GM18517 (cell line): ENCODE measurements around the gene MEAK7.
A peak's percentile ranks its signal among the peaks of the same experiment; 100 is the strongest.

ENCODE experiments used
- ATAC-seq: cut with Tn5 transposase; IDR thresholded peaks from one replicate; pipeline ENCODE4 v1.9.1; 2021; ENCODE audit warnings: mild to moderate bottlenecking, moderate library complexity; ENCODE audit not compliant: unreplicated experiment

MEAK7 gene

DNA sequence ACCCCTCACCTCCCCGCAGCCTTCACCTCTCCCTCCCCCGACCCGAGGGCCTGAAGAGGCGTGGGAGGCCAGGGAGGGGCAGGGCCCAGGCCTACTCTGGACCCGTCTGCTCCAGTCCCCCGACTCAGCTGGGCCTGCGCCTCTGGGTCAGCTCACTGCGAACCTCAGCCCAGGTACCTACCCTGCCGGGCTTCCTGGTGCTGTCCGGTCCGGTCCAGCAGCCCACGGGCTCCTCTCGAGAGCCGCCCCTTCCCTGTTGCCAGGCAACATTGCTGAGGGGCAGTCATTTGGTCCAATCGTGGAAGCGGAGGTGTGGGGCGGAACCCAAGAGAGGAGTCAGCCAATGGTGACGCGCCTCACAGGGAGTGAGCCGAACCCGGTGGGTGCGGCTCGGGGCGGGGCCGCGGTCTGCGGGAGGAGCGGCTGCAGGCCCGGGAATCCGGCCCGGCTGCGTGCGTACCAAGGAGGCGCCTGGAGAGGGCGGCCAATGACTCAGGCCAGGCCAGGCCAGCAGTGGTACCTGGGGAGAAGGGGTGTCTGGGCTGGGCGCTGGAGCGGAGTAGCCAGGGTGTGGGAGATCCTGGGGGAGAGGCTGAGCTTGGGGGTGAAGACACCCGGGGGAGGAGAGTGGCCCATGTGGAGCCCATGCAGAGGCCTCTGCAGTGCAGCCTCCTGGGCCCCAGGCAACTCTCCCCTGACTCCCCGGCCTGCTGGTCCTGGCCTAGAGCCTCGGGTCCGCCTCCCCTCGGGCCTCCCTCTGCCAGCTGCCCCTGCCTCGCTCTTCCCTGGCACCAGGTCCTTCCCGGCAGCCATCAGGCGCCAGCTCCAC is at the start of gene MEAK7:
TSS of gene MEAK7 (minus strand) at position 240 of the 829 bp plus-strand sequence. CDS start 6,573 bp downstream, outside the sequence.
- peak; percentile 96 for ATAC-seq

DNA sequence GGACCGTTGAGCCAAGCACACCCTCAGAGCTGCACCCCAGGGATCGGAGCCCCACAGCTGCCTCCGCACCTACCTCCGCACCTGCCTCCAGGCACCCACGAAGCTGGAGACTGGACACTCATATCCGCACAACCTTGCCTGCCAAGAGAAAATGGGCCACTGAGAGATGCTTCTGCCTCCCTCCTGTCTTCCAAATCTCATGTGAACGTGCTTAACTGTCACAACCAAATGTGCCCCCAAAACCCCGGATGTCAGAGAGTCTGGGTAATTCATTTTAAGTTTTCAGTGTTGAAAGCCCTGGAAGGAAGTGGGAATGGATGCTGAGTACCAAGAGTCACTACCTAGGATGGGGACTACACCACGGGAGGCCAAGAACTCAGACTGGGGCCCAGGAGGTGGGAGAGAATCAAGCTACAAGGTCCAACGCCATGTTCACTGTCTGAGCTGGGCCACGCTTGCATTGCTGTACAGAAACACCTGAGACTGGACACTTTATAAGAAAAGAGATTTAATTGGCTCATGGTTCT is 49.5 kb upstream of the MEAK7 start:
- no peak for ATAC-seq

DNA sequence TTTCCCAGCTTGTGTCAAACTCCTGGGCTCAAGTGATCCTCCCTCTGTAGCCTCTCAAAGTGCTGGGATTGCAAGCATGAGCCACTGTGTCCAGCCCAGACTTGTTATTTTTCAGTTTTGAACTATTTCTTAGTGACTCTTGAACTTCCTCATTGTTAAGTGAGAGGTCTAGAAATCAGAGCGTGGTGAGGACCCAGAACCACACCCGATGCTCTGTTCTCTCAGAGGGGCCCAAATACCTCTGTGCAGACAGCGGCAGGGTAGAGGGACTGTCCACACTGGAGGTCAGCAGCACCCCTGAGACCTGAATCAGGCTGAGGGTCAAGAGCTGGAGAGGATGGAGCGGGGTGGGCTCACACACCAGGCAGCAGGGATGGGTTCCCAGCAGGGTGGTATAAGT is 47.7 kb upstream of the MEAK7 start:
- ATAC-seq = no peak

- no peak for ATAC-seq
These were observed 45.6 kb upstream of the MEAK7 start for GRCh38 chr16:84550096-84550495.

DNA sequence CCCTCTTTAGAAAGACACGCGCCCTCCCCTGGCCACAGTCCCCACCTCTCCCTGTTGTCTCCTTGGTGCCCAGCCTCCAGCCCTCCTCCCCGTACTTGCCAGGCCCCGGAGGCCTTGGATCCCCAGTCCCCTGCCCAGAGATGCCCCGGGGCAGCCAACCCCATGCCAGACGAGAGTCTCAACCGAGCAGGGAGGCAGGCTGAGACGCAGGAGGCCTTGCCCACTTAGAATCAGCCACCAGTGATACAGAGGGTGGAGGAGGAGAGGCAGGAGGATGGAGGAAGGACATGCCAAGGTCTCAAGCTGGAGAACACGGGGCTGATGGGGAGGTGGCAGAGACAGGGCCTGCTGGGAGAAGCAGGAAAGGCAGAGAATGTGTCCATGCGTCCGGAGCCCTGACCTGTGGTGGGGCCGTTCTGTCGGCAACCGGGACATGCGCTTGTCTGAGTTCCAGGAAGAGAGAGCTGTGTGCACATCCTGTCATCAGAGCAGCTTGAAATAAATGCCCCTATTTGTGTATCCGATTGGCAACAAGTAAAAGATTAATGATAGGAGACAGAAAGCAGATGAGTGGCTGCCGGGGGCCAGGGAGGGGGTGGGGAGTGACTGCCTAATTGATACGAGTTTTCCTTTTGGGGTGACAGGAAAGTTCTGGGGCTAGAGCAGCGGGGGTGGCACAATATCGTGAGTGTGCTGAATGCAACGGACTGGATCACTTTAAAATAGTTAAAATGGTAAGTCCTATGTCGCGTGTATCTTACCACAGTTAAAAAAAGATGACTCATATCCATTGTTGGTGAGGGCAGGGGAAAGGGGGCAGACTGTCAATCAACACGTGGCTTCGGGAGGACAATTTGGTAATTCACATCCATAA is 44.7 kb upstream of the MEAK7 start:
- no peak for ATAC-seq

- ATAC-seq = no peak
These were observed 44.0 kb upstream of the MEAK7 start for GRCh38 chr16:84548508-84548907.

GRCh38 chr16:84547546-84548061 is 43.1 kb upstream of the MEAK7 start:
- no peak for ATAC-seq

- no peak for ATAC-seq
These were observed 42.4 kb upstream of the MEAK7 start for GRCh38 chr16:84546669-84547545.

DNA sequence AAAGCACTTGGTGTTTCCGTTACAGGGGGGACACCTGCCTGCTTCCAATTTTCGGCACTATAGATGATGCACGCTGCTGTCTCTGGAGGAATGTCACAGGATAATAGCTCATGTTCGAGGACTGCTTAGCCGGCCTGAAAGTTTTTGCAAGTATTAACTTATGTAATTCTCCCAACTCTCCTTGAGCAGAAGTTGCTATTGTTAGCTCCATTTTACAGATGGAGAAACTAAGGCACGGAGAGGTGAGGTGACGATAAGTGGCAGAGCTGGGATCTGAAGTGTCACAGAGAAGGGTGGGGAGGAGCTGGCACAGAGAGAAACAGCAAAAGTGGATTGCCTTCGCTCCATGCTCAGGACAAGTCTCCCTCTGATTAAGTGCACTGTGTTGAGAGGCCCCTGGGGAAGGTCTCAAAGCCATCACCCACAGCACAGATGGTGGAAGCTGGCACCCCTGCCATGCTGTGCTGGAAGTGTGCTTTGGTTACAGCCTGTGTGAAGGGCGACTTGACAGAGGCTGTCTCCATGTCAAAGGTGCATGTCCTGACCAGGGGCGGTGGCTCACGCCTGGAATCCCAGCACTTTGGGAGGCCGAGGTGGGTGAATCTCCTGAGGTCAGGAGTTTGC is 40.8 kb upstream of the MEAK7 start:
- ATAC-seq = no peak

DNA sequence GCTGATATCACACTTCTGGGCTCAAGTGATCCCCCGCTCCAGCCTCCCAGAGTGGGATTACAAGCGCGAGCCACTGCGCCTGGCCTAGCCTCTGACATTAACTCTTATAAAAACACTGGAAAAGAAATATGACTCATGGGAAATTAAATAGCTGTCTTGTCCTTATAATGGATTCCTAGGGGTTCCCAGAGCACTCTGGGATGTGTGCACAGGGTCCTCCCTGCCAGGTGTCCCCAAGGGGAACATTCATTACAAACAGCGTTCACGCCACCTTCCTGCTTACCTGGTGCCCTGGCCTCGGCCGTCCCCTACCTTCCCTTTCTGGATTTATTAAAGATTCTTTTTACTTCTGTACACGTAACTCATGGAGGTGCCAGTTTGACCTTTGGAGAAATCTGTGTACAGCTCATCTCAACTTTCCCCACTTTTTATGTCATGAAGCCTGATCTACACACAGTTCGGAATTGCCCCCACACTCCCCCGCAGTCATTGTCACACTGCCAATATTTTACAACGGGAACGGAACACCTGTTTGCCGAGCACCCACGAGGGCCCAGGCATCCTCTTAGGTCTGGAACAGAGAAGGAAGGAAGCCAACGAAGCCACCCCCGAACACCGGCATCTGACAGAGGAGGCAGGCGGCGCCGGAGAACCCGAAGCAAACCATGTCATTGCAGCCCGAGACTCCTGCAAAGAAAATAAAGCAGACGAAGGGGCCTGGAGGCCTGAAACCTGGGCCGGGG is 39.7 kb upstream of the MEAK7 start:
- no peak for ATAC-seq

GRCh38 chr16:84543253-84543652 is 38.8 kb upstream of the MEAK7 start:
- no peak for ATAC-seq

DNA sequence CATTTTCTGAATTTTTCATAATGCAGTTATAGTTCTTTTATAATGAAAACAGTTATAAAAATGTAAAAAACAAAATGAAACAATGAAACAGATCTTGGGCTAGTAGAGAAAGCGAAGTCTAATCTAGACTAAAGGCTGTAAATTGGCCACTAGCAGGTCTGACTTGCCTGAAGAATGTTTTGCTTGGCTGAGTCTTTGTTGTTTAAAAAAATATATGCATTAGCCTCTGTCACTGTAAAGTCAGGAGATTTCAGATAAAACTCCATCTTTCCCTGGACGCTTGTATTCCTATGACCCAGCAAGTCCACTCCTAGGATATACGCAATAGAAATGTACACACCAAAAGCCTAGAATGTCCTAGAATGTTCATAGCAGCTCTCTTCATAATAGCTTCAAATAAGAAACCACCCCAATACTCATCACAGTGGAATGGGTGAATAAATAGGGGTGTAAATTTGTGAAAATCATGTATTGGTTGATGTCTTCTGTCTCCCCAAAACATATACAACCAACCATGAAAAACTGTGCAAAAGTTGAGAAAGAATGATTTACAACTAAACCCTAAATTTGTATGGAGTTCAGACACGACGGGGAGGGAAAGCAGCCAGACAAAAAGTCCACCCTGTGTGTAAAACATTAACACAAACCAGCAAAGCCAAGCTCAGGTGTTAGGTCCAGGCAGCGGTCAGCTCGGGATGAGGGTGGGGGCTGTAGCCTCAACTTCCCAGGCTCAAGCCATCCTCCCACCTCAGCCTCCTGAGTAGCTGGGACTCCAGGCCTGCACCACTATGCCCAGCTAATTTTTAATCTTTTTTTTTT is 37.7 kb upstream of the MEAK7 start:
- no peak for ATAC-seq

DNA sequence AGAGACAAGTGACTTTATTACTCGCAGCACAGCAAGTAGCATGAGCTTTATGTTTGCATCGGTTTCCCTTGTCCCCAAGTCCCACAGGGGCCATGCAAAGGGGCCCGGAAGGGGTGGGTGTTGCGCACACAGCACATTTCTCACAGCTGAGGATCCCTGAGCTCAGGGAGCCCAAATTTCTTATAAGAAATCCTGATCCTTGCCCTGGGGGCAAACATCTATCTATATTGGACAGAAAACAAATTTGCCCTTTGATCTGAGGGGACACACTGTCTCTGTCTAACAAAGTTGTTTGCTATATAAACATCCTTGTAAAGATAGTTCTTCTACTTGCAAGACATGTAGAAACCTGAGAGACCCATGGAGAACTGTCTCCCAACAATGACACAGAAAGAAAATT is 35.7 kb upstream of the MEAK7 start:
- no peak for ATAC-seq

DNA sequence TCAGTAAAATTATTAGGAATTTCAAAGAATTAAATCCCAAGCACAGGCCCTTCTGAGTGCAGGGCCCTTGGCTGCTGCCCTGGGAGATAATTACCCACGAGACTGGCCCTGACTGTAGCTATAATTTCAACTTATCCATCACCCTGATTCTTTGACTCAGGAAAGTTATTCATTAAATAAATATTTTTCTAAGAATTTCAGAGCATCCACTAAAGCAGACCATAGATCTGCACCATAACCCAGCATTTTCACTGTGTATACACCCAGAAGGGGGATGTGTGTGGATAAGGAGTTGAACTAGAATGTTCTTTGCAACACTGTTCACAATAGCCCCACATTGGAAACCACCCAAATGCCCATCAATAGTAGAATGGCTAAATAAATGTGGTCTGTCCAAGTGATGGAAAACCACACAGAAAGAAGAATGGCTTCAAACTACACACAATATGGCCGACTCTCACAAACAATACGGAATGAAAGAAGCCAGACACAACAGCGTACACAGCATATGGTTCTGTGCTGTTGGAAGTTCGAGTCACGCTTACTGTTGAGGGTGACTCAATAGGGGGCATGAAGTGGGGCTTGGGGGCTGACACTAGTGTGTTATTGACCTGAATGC is 33.9 kb upstream of the MEAK7 start:
- no peak for ATAC-seq

- no peak for ATAC-seq
These were observed 33.2 kb upstream of the MEAK7 start for GRCh38 chr16:84537491-84538151.

- ATAC-seq = no peak
These were observed 31.4 kb upstream of the MEAK7 start for GRCh38 chr16:84535851-84536250.

GRCh38 chr16:84535408-84535807 is 30.9 kb upstream of the MEAK7 start:
- ATAC-seq = no peak

DNA sequence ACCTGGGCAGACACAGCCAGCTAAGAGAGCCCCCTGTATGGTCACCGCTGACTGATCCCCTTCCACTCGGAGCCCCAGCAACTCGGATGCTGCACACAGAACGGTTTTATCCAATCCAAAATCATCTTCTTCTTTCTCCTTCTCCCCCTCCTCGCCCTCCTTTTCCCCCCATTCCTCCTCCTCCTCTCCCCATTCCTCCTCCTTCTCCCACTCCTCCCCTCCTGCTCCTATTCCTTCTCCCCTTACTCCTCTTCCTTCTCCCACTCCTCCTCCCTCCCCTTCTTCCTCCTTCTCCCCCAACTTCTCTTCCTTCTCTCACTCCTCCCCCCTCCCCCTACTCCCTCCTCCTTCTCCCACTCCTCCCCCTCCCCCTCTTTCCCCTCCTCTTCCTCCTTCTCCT is 30.4 kb upstream of the MEAK7 start:
- ATAC-seq = no peak
